NCI-H146 treated with DMSO at 0.1 percent for 48 hours (cell line): ENCODE results near the gene RAB14.
A peak's percentile ranks its signal among the peaks of the same experiment; 100 is the strongest.

Experiments
- DNase-seq: peaks from one replicate; lab custom pipeline; 2025; ENCODE audit not compliant: unreplicated experiment; lab: John Stamatoyannopoulos, UW

RAB14 gene

DNA sequence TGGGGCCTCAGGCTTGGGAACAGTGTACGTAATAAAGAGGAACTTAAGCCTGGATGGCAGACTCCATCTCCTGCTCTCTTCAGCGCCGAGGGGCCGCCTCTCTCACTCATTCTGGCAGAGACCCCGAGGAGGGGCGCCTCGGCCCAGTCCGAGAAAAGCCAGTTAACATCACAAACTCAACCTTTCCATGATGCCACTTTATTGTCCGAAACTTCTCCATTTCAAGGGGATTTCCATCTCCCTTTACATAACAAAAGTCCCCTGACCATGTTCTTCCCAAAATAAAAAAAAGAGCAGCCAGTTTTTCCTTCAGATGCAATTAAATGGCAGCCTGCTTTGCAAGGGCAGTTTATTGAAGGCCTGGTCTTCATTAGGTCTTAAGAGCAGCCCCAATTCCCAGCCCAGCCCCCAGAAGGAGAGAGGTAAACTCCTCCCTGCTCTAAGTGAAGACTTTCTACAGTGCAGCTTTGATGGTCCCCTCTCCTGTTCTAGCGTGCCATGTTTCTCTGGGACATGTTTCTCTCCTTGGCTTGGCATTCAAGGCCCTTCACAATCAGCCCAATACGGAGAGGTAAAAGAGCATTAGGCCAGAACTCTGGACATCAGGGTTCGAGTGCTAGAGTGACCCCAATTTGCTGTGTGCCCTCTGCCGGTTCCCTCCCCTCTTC lies 19.5 kb upstream of the RAB14 start:
- DNase-seq = no peak

DNA sequence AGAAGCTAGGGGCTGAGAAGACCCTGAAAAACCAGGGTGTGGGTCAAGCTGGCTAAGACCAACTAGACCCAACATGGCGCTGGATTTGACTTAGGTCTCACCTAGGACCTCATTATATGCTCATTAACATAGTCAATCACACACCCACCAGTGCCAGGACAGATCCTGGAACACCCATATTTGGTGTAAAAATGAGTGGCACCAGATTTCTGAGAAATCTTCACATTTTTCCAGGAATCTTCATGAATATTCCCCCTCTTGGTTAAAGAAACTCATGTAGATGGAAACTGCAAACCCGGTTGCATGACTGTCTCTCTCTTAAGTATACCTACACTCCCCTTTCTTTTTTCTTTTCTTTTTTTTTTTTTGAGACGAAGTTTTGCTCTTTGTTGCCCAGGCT lies 17.9 kb upstream of the RAB14 start:
- DNase-seq = no peak

DNA sequence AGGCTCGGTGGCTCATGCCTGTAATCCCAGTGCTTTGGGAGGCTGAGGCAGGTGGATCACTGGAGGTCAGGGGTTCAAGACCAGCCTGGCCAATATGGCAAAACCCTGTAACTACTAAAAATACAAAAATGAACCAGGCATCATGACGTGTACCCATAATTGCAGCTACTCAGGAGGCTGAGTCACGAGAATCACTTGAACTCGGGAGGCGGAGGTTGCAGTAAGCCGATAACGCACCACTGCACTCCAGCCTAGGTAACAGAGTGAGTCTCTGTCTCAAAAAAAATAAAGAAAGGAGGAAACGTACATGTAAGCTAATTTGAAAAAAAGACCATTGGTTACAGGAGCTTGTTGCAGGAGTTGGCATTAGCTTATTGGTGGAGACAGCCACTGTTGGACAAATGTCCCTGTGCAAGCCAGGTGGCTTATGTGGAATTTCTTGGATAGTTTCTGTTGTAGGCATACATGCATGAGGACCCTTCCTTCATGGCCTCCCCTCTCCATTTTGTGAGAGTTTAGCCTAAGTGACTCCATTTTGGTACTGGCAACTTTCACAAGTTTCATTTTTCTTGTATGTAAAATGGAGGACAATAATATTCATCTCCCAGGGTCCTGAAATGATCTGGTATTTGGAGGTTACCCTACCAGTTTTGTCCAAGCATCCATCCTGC lies 16.8 kb upstream of the RAB14 start:
- DNase-seq = no peak

DNA sequence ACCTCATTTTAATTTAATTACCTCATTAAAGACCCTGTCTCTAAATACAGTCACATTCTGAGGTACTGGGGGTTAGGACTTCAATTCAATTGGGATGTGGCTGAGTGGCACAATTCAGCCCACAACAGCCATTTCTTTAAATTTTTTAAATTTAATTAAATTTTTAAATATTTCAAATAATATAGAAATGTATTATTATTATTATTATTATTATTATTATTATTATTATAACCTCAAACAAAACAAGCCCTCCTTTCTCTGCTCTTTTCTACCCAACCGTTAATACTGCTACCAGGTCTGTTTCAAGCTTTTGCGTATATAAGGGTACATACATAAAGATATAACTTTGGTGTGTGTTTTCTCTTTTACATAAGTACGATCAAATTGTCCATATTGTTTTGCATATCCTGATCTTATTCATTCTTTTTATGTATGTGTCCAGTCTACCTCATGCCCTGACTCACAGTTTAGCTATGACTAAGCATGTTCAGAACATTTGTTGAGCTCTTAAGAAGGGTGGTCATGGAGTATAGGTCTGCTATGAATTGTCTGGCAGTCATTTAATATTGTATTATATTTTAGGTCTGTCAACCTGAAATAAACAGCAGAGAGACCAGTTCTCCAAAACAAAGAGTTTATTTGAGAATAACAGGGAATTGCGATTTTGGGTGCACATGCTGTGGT lies 16.1 kb upstream of the RAB14 start:
- DNase-seq = no peak

DNA sequence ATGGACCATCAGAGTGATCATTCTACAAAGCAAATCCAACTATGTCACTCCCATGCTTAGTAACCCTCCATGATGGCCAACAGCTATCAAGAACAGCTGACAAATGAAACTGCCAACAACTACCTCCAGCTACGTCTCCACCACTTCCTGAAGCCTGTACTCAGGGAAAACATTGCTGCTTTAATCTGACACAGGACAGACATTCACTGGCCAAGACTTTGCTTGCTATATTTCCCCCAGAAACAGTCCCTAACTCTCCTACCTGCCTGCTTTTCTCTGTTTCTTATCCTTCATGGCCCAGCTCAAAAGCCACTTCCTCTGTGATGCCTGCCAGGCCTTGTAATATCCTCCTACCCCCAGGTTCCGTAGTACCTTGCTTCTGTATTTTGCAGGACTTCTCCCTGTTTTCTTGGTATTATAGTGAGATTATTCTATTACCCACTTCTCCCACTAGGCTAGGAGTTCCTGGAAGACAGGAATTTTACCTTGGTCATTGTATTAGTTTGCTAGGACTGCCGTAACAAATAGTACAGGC lies 14.7 kb upstream of the RAB14 start:
- DNase-seq = no peak

DNA sequence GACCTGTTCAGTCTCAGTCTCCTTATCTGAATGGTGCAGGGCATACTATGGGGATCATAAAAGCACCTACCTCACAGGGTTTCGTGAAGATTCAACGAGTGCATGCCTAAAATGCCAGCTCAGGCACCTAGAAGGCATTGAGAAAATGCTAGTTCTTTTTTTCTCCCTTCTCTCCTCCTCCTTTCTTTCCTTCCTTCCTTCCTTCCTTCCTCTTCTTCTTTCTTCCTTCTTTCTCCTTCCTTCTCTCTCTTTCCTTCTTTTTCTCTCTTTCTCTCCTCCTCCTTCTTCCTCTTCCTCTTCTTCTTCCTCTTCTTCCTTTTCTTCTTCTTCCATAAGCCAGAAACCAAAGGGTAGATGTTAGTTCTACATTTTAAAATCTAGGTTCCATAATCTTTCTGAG lies 12.3 kb upstream of the RAB14 start:
- no peak for DNase-seq

DNA sequence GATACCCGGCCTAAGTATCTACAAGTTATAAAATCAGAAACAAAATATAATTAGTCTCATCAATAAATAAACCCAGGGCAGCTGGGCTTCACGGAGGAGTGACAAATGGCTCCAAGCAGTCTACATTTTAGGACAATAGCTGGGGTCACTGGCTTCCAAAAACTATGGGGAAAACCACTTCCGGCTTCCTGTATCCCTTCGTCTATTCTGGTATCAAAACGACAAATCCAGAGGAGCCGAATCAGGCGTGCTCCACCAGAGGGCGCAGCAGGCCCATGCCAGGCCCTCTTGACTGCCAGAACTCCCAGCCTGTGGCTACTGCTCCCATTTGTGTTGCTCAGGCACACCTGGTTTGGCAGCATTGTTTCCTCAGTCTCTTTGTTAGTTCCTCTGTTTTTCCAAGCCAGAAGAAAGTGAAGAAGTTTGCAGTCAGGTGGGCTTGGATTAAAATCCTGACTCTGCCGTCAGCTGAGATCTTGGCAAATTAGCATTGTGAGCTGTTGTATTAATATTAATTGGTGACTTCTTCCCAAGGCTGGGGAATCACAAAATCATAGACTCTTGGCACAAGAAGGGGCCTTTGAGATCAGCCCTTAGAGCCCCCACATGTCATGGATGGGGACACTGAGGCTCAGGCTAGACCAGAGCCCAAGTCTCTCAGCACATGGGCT lies 11.6 kb upstream of the RAB14 start:
- DNase-seq = peak; percentile 33

DNA sequence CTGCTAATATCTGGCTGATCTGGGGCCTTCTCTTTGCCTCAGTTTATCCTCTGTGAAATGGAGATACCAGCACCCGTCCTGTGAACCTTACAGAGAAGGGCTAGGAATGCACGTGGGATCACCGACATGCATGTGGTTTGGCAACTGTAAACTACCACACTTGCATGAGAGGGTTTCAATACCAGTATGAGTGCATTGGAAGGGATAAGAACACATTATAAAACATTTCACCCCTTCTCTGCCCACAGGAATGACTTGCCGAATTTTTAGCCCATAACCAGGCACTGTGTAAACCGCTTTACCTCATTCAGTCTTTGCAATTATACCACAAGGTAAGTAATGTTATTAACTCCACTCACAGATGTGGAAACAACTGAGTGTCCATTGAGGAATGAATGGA lies 8.9 kb upstream of the RAB14 start:
- DNase-seq = no peak

DNA sequence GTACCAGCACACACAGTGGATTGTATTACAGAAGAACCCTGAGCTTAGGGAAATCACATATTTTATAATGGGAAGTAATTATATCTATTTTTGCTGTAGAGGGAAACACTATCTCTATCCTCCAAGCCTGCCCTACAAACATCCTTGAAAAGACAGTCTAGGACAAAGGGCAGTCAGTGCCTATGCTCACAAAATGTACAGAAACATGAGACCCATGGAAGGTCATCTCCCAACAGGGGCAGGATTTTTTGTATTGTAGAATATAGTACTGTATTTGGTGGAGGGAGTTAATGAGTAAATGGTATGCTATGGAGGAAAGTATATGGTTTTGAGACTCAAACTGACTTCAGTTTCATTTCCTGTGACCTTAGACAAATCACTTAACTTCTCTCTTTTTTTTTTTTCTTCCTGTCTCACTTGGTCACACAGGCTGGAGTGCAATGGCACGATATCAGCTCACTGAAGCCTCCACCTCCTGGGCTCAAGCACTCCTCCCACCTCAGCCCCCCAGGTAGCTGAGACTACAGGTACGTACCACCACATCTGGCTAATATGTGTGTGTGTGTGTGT lies 5.8 kb upstream of the RAB14 start:
- DNase-seq = no peak

DNA sequence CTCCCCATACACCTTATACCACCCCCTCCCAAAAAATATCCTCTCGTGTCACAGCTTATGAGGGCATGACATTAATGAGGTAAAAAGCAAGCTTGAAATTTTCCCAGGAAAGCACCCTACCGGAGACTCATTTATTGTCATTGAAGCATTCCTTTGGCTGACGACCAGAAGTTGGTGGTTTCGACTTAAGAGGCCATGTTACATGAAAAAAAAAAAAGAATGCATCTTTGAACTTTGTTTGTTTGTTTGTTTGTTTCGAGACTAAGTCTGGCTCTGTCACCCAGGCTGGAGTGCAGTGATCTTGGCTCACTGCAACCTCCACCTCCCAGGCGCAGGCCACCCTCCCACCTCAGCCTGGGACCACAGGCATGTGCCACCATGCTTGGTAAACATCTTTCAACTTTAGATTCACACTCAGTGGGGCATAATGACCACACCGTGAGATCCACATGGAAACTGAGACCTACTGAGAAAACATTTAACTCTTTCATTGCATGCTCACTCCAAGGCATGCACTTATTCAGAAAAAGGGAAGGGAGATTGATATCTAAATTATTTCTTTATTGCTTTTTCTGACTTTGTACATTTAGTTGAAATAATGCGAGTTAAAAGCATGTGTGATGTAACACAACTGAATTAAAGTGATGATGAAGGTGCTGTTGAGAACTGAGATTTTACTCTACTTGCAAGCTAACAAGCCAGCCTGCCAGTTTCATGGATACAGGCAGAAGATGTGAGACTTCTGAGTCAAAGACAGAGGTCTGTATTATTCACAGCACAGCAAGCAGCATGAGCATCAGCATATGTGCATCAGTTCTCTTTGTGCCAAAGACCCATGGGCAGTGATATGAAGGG lies 5.1 kb upstream of the RAB14 start:
- no peak for DNase-seq

DNA sequence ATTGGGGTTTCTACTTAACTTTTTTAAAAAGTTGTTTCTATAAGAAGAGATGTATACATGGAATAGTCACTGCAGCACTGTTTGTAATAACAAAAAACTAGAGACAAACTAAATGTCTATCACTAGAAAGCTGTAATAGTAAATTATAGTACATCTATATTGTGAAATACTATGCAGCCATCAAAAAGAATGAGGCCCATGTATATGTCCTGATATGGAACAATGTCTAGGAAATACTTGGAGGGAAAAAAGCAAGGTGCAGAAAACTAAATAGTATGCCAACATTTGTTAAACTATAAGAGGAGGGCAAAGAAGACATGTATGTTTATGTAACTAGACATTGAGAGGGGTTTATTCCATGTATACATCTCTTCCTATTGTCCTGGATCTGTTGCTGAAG lies 2.9 kb upstream of the RAB14 start:
- no peak for DNase-seq

DNA sequence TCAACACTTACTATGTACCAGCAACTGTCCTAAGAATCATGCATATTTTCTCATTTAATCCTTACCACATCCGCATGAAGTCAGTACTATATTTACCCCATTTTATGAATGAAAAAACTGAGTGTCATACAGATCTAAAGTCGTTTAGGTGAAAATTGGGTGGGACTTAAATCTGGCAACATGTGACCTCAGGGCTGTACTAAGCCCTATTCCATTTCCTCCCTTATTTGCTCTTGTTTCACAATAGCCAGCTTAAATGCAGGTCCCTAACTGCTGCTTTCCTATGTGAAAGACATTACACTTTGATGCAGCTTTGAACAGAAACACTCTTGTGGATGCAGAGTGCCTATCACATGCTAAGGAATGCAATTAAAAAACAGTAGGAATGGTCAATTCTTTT lies 2.5 kb upstream of the RAB14 start:
- DNase-seq = no peak

DNA sequence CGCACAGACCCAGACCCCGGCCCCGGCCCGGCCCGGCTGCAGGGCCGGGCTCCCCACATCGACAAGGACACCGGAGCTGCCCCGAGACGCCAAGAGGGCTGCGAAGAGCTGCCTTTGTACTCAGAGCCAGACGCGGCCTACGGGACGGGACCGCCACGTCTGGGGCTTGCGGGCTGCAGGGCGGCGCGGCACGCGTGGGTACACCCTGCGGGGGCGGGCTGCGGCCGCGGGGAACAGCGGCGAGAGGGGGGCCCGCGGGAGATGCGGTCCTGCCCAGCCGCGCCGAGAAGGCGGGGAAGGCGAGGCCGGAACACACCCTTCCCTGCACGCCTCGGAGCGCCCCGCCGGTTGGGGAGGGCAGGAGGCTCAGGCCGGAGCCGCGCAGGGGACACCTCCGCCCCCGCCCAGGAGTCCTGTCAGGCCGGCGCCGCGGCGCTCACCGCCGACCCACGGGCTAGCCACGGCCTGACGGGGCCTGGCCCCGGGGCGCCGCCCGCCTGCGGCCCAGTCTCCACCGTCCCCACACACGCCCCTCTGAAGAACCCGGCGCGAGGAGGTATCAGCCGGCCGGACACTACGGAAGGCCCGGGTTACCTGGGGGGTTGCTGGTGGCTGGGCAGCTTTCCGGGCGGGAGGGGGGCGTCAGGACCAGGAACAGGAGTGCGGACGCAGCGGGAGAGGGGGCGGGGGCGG lies 478 bp downstream of the RAB14 start:
- no peak for DNase-seq

DNA sequence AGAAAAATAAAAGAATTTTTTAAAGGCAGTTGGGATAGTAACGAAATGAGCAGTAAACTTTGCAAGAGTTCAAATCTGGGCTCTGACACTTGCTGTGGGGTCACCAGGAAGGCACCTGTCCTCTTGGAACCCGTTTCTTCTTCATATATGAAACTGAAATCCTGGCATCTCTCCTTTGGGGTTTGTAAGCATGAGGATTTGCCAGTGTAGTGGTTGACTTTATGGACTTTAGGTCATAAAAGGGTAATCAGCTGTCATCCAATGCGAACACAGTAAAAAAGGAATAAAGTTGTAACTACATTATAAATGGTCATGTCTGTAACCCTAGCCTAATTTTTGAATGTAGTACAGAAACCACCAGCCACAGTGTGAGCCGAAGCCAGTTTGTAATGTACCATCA lies 1.3 kb downstream of the RAB14 start:
- no peak for DNase-seq

DNA sequence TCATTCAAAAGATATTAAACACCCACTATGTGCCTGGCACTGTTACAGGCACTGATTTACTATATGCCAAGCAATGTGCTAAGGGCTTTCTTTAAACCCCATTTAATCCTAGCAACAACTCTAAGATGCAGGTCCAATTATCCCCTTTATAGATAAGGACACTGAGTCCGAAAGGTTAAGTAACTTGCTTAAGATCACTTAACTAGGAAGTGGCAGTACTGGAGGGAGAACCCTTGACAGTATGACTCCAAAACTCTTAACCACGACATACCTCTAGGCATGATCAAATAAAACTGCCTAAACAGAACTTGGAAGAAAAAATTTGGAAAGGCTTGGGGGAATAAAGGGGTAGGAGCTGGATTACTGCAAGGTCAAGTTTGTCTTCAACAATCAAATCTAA lies 1.7 kb downstream of the RAB14 start:
- no peak for DNase-seq

DNA sequence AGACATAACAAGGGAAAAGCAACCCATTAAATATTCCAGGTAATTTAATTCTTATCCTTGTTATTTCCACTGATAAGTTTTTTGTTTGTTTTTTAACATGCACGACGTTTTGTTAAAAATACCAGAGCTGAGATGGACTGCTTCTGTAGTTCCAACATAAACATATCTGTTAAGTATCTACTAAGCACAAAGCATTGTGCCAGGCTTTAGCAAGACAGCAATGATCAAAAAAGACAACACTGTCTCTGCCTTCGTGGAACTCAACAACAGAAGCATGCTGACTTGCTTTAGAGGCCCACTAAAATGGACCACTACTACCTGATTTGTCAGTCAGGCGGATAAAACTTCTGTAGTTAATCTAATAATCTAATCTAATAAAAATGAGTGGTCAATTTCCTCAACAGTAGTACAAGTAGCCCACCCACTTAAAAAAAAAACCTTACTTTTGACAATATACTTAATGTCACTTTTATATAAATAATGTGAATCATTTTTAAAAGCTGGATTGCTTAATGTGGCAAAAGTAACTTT lies 3.1 kb downstream of the RAB14 start:
- no peak for DNase-seq

DNA sequence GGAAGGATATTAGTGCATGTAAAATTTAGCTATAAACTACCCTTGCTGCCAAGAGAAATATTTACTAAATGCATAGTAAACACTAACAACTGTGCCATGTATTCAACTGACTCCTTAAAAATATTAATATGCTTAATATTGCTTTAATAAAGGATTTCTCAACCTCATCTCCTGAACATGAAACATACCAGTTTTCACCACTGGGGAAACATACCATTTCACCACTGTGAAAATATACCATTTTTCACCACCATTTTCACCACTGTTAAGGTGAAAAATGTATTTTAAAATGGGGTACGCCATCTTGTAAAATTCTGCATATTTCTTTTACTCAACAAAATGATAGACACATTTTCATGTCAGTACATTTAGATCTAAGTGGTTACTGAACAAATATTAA lies 4.5 kb downstream of the RAB14 start:
- no peak for DNase-seq

DNA sequence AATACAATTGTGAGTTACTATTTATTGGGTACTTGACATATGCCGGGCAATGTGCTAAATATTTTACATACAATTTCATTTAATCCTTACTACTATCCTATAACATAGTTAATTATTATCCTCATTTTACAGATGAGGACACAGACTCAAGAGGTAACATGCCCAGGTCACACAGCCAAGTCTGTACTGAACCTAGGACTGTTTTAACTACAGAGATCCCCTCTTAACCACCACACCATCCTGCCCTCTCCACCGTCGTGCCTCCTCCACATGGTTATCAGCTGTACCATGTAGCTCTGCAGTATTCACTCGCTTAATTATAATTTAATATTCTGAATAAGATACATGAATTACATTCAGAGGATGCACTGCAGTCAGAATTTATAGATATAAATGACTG lies 5.3 kb downstream of the RAB14 start:
- no peak for DNase-seq

DNA sequence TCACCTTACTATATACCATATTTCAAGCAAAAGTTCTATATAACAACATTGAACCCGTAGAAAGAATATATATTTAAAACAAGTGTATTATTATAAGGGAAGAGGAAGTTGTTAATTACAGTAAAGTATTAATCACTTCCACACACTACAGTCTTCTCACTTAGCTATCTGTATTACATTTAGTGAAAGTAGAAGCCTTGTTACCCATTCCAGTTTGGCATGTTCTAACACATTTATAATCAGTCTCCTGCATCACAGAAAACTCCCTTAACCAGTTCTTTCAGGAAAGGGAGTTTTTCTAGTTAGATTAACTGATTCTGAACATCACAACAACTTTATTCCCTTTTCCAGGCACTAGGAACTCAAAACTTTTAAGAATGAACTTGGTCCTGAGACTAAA lies 6.9 kb downstream of the RAB14 start:
- no peak for DNase-seq
